GM12878 (cell line): ENCODE results near the gene CNTN3. TPM values are rescaled to one million over a fixed set of nuclear protein-coding genes. Genes with fewer than 3 reads are reported as not detected.

Experiments
- ATAC-seq: fragments of 200-7000 bp; cut with Tn5 transposase; 3 replicates; pipeline ENCODE4 v1.9.1; 2020; ENCODE audit warnings: mild to moderate bottlenecking, moderate library complexity
- BruUV-seq: library from RNA; stranded (reverse); fragments of 400-500 nt; replicated peaks from 2 replicates; lab custom pipeline; 2021; lab: Mats Ljungman, UMichigan
- CTCF ChIA-PET: fragments of 300-600 bp; sonication (Branson Sonifier 250); formaldehyde crosslinking; extraction: SDS; loops from one replicate; lab custom pipeline; 2021; ENCODE audit warnings: inconsistent platforms; lab: Yijun Ruan, JAX
- POLR2A ChIA-PET: fragments of 350-600 bp; formaldehyde crosslinking; extraction: SDS; loops from one replicate; lab custom pipeline; 2021; ENCODE audit warnings: inconsistent platforms; lab: Charles Lee
- RAD21 ChIA-PET: fragments of 300-600 bp; sonication (Branson Sonifier 250); formaldehyde crosslinking; loops from one replicate; lab custom pipeline; 2023; ENCODE audit warnings: antibody characterized with exemption; ENCODE audit not compliant: unreplicated experiment; lab: Charles Lee
- SMC1A ChIA-PET: fragments of 300-600 bp; sonication (Branson Sonifier 250); formaldehyde crosslinking; loops from one replicate; lab custom pipeline; 2023; ENCODE audit not compliant: unreplicated experiment, uncharacterized antibody; lab: Charles Lee
- DNase-seq: peaks from one replicate; pipeline ENCODE4 v3.0.0-alpha.2; 2011; ENCODE audit warnings: low read depth, low spot score
- FAIRE-seq: peaks from 3 replicates; lab custom pipeline; 2011; peaks lifted over from hg19 to GRCh38; lab: Jason Lieb, UNC
- H2AFZ ChIP-seq: 2 replicates; pipeline ENCODE4 v1.6.0; 2011; ENCODE audit warnings: low read depth, low read length, control low read depth; ENCODE audit not compliant: control insufficient read depth
- H3K27ac ChIP-seq: 2 replicates; pipeline ENCODE4 v1.5.1; 2011; ENCODE audit warnings: control low read depth; ENCODE audit not compliant: control insufficient read depth, insufficient read depth
- H3K27me3 ChIP-seq, 2 experiments: replicated peaks in 1 of 2; 2 replicates each; pipeline versions ENCODE4 v1.6.0 to v1.6.1; 2011; ENCODE audit warnings: low read length in 1 of 2; ENCODE audit not compliant: control insufficient read depth in 2 of 2, insufficient read depth in 2 of 2
- H3K36me3 ChIP-seq, 2 experiments: 2 replicates each; pipeline ENCODE4 v1.5.1; 2011; ENCODE audit warnings: low read length in 1 of 2; ENCODE audit not compliant: control insufficient read depth in 2 of 2, insufficient read depth in 2 of 2
- H3K4me1 ChIP-seq: 2 replicates; pipeline ENCODE4 v1.6.1; 2011; ENCODE audit warnings: mild to moderate bottlenecking, low read length, moderate library complexity, mixed read lengths; ENCODE audit not compliant: control insufficient read depth, insufficient read depth
- H3K4me2 ChIP-seq: 2 replicates; pipeline ENCODE4 v1.6.0; 2011; ENCODE audit warnings: control low read depth; ENCODE audit not compliant: control insufficient read depth, insufficient read depth
- H3K4me3 ChIP-seq: fragments of 200-600 bp; sonication (generic); 2 replicates; pipeline ENCODE4 v1.5.1; 2016
- H3K79me2 ChIP-seq: 2 replicates; pipeline ENCODE4 v1.6.0; 2011; ENCODE audit warnings: low read length; ENCODE audit not compliant: control insufficient read depth, insufficient read depth
- H3K9ac ChIP-seq: 2 replicates; pipeline ENCODE4 v1.8.0; 2011; ENCODE audit warnings: low read length, control low read depth, mixed read lengths; ENCODE audit not compliant: control insufficient read depth, insufficient read depth
- H3K9me3 ChIP-seq: replicated peaks from 3 replicates; pipeline ENCODE4 v1.5.1; 2011; ENCODE audit warnings: mild to moderate bottlenecking, low read length; ENCODE audit not compliant: control insufficient read depth, insufficient read depth
- H4K20me1 ChIP-seq: 2 replicates; pipeline ENCODE4 v1.6.0; 2011; ENCODE audit not compliant: control insufficient read depth, insufficient read depth
- ASH2L ChIP-seq: fragments of 300-600, 200-600 bp; sonication (generic); IDR thresholded peaks from 2 replicates; pipeline ENCODE4 v1.6.1; 2017; ENCODE audit warnings: low read depth, mild to moderate bottlenecking, borderline replicate concordance
- BACH1 ChIP-seq: fragments of 450-650 bp; IDR thresholded peaks from 2 replicates; pipeline ENCODE4 v1.6.1; 2017; ENCODE audit warnings: mild to moderate bottlenecking, borderline replicate concordance
- BMI1 ChIP-seq: fragments of 450-650 bp; IDR thresholded peaks from 2 replicates; pipeline ENCODE4 v1.6.1; 2016; ENCODE audit warnings: mild to moderate bottlenecking, moderate library complexity, borderline replicate concordance
- CBX5 ChIP-seq: sonication (generic); IDR thresholded peaks from 2 replicates; pipeline ENCODE4 v1.6.1; 2016; ENCODE audit warnings: low read depth, moderate library complexity, mild to moderate bottlenecking, inconsistent platforms
- CHD1 ChIP-seq: IDR thresholded peaks from 2 replicates; pipeline ENCODE4 v1.6.1; 2012; ENCODE audit warnings: low read depth, low read length, improper control_type of control experiment
- CREM ChIP-seq: IDR thresholded peaks from 2 replicates; pipeline ENCODE4 v1.6.1; 2014; ENCODE audit warnings: antibody characterized with exemption, low read depth
- DPF2 ChIP-seq: fragments of 450-650 bp; IDR thresholded peaks from 2 replicates; pipeline ENCODE4 v1.6.1; 2017; ENCODE audit warnings: mild to moderate bottlenecking
- MAX ChIP-seq: IDR thresholded peaks from 2 replicates; pipeline ENCODE4 v1.6.1; 2012; ENCODE audit warnings: low read depth, low read length, improper control_type of control experiment
- NR2C2 ChIP-seq: IDR thresholded peaks from 2 replicates; pipeline ENCODE4 v1.6.1; 2011; ENCODE audit warnings: borderline replicate concordance, low read depth; ENCODE audit not compliant: control insufficient read depth, insufficient read length
- RFX5 ChIP-seq: IDR thresholded peaks from 2 replicates; pipeline ENCODE4 v1.6.1; 2011; ENCODE audit warnings: low read depth, low read length, improper control_type of control experiment
- SMARCA5 ChIP-seq: fragments of 450-650 bp; IDR thresholded peaks from 2 replicates; pipeline ENCODE4 v1.6.1; 2017; ENCODE audit warnings: mild to moderate bottlenecking
- SRF ChIP-seq, 2 experiments: IDR thresholded peaks; 2 replicates each; pipeline ENCODE4 v1.6.1; 2011; ENCODE audit warnings: low read depth in 2 of 2, low read length in 2 of 2, mild to moderate bottlenecking in 1 of 2, moderate library complexity in 1 of 2
- SUPT20H ChIP-seq: IDR thresholded peaks from 2 replicates; pipeline ENCODE4 v1.6.1; 2011; ENCODE audit warnings: low read depth, mild to moderate bottlenecking, low read length, moderate library complexity, borderline replicate concordance; ENCODE audit not compliant: control insufficient read depth
- TAF1 ChIP-seq: IDR thresholded peaks from 2 replicates; pipeline ENCODE4 v1.6.1; 2011; ENCODE audit warnings: mild to moderate bottlenecking, low read depth, low read length, borderline replicate concordance
- USF1 ChIP-seq: IDR thresholded peaks from 2 replicates; pipeline ENCODE4 v1.6.1; 2011; ENCODE audit warnings: borderline replicate concordance, low read depth, mild to moderate bottlenecking, moderate library complexity, mixed read lengths, low read length; ENCODE audit not compliant: insufficient read depth; ENCODE audit errors: extremely low read length
- USF2 ChIP-seq: IDR thresholded peaks from 2 replicates; pipeline ENCODE4 v1.6.1; 2011; ENCODE audit warnings: low read depth, low read length, improper control_type of control experiment, borderline replicate concordance
- ZBED1 ChIP-seq: IDR thresholded peaks from 2 replicates; pipeline ENCODE4 v1.6.1; 2016; ENCODE audit warnings: borderline replicate concordance
- ZBTB33 ChIP-seq: fragments of 450-650 bp; IDR thresholded peaks from 2 replicates; pipeline ENCODE4 v1.6.1; 2017; ENCODE audit warnings: mild to moderate bottlenecking
- ZNF384 ChIP-seq: IDR thresholded peaks from 2 replicates; pipeline ENCODE4 v1.6.1; 2012; ENCODE audit warnings: low read depth, mild to moderate bottlenecking, low read length, improper control_type of control experiment, borderline replicate concordance
- WGBS: methylation state at CpG from one replicate; pipeline ENCODE4 v1.1.6; 2016; ENCODE audit warnings: low lambda C conversion rate; ENCODE audit not compliant: insufficient replicate concordance, insufficient coverage; ENCODE audit errors: missing lambda C conversion rate; 5-methylcytosine and 5-hydroxymethylcytosine counted together
- in situ Hi-C: fragments of 300-500 bp; cut with MboI; formaldehyde crosslinking; loops from 9 replicates; pipeline ENCODE4 v1.14.3; 2018; ENCODE audit warnings: mixed read lengths
- intact Hi-C: fragments of 100-400 bp; cut with micrococcal nuclease; formaldehyde crosslinking; loops from one replicate; pipeline ENCODE4 v1.14.2; 2022; ENCODE audit not compliant: unreplicated experiment
- polyA plus RNA-seq, 11 experiments: library from polyadenylated mRNA; depleted of rRNA in 4 of 11; unstranded in 6 of 11; stranded (reverse) in 5 of 11; fragments of >200 nt; fragmentation: Nextera tagmentation in 4 of 11; fragmentation: Illumina TruSeq in 1 of 11; extraction: Ambion mirVana in 4 of 11; extraction: Trizol in 1 of 11; gene quantifications; 1 replicate in 1 of 11; 2 replicates in 10 of 11; pipeline versions ENCODE4 v1.2.1 to v1.2.3, GENCODE V29; 2011 to 2016; ENCODE audit warnings: inconsistent platforms in 2 of 11, missing spikeins in 2 of 11, low read depth in 1 of 11
- total RNA-seq, 4 experiments: library from RNA; depleted of rRNA in 3 of 4; stranded (reverse); fragments of >200 nt in 3 of 4; fragmentation: Illumina TruSeq in 1 of 4; extraction: Trizol in 1 of 4; gene quantifications; 2 replicates each; pipeline versions ENCODE4 v1.2.1 to v1.2.3, GENCODE V29; 2013 to 2021

Gene CNTN3
- total and polyA plus RNA-seq, 10 of the 15 experiments (the other 5 are each of a cell fraction or from before 2014, with no cell fraction given) = 0.14 TPM; not detected in 9

- Histone ChIP-seq H3K27ac (no peak overlapping the region), H3K4me3 (no peak overlapping the region)
- CTCF ChIA-PET = no interaction called here
- no TSS peak for BruUV-seq
- TF ChIP-seq MAX (no peak), ZNF384 (no peak), SUPT20H (no peak), USF2 (no peak), DPF2 (no peak), ZBED1 (no peak), SRF (IDR thresholded peaks at IDR 0.05; ENCODE audit: low read depth in 2 of 2, low read length in 2 of 2) (no peak), TAF1 (no peak), BMI1 (no peak), RFX5 (no peak), CBX5 (no peak), SMARCA5 (no peak), BACH1 (no peak), ASH2L (no peak), CREM (no peak), USF1 (no peak), CHD1 (no peak), NR2C2 (no peak), ZBTB33 (no peak)
- TF ChIP-seq, all 136 proteins: peak for 0
- Histone ChIP-seq H3K9me3 (no peaks in the 10 kb centered on the region), H3K79me2 (no peaks in the 10 kb centered on the region), H4K20me1 (no peaks in the 10 kb centered on the region), H3K4me2 (no peak overlapping the region), H3K4me1 (no peaks in the 10 kb centered on the region), H3K27me3 (no peaks in the 10 kb centered on the region), H3K9ac (no peak overlapping the region), H2AFZ (no peak overlapping the region), H3K36me3 (no peaks in the 10 kb centered on the region)
- FAIRE-seq (no peak), ATAC-seq (no peak), DNase-seq (no peak)
- in situ Hi-C loops (no loop called here), intact Hi-C loops (no loop called here)
- ChIA-PET SMC1A (no interaction called here), POLR2A (no interaction called here), RAD21 (no interaction called here)
- 1% methylated on average over 4 of the region's 4 CpGs for WGBS
These were observed 16.1 kb upstream of the CNTN3 start for GRCh38 chr3:74630602-74631001.
